HepG2 (cell line): Measurements from ENCODE around the gene TEAD1. TPM values are rescaled to one million over a fixed set of nuclear protein-coding genes. Genes with fewer than 3 reads are reported as not detected.
A peak's percentile ranks its signal among the peaks of the same experiment; 100 is the strongest.

ENCODE experiments used
- ARNT ChIP-seq: fragments of 450-650 bp; IDR thresholded peaks from 2 replicates; pipeline ENCODE4 v1.6.1; 2017
- CBX2 ChIP-seq, 2 experiments: fragments of 200-600 bp in 1 of 2; sonication (generic); formaldehyde crosslinking in 1 of 2; IDR thresholded peaks; 2 replicates each; pipeline versions ENCODE4 v1.7.0 to v1.8.1; 2018 to 2022; ENCODE audit warnings: low read depth in 2 of 2, low read length in 1 of 2, mild to moderate bottlenecking in 1 of 2, missing genetic modification reagents in 1 of 2
- ETV5 ChIP-seq: IDR thresholded peaks from 2 replicates; pipeline ENCODE4 v1.6.1; 2018; ENCODE audit warnings: missing biosample characterization, missing genetic modification reagents, inconsistent platforms, borderline replicate concordance
- KDM1A ChIP-seq: IDR thresholded peaks from 2 replicates; pipeline ENCODE4 v1.6.1; 2016; ENCODE audit warnings: missing compliant biosample characterization
- KDM6A ChIP-seq: IDR thresholded peaks from 2 replicates; pipeline ENCODE4 v1.6.1; 2016; ENCODE audit warnings: low read depth
- KLF11 ChIP-seq: IDR thresholded peaks from 2 replicates; pipeline ENCODE4 v1.6.1; 2016; ENCODE audit warnings: missing compliant biosample characterization
- MED1 ChIP-seq: sonication (generic); formaldehyde crosslinking; IDR thresholded peaks from 2 replicates; pipeline ENCODE4 v1.4.0; 2020; ENCODE audit warnings: missing genetic modification reagents
- PHB2 ChIP-seq: fragments of 450-650 bp; IDR thresholded peaks from 2 replicates; pipeline ENCODE4 v1.6.1; 2018; ENCODE audit not compliant: partially characterized antibody
- RARA ChIP-seq: IDR thresholded peaks from 2 replicates; pipeline ENCODE4 v1.6.1; 2016; ENCODE audit warnings: missing genetic modification reagents, missing compliant biosample characterization
- RFXANK ChIP-seq: IDR thresholded peaks from 2 replicates; pipeline ENCODE4 v1.6.1; 2016
- XRCC5 ChIP-seq: fragments of 200-400 bp; formaldehyde crosslinking; optimal IDR thresholded peaks from 2 replicates; pipeline ENCODE3; 2017; ENCODE audit warnings: mild to moderate bottlenecking, low read length
- ZFAT ChIP-seq: sonication (generic); formaldehyde crosslinking; conservative IDR thresholded peaks from 2 replicates; pipeline ENCODE4 v1.8.1; 2023; ENCODE audit warnings: missing genetic modification reagents, inconsistent platforms
- ZFP41 ChIP-seq: sonication (generic); formaldehyde crosslinking; IDR thresholded peaks from 2 replicates; pipeline ENCODE4 v1.4.0; 2020; ENCODE audit warnings: mild to moderate bottlenecking, missing genetic modification reagents, borderline replicate concordance
- ZNF264 ChIP-seq: sonication (generic); formaldehyde crosslinking; IDR thresholded peaks from 2 replicates; pipeline ENCODE4 v1.4.0; 2020; ENCODE audit warnings: missing genetic modification reagents
- ZNF34 ChIP-seq: sonication (generic); formaldehyde crosslinking; IDR thresholded peaks from 2 replicates; pipeline ENCODE4 v1.4.0; 2020; ENCODE audit warnings: mild to moderate bottlenecking, missing genetic modification reagents, borderline replicate concordance
- ZNF343 ChIP-seq: sonication (generic); formaldehyde crosslinking; IDR thresholded peaks from 2 replicates; pipeline ENCODE4 v1.4.0; 2020; ENCODE audit warnings: mild to moderate bottlenecking, missing genetic modification reagents
- ZSCAN20 ChIP-seq: sonication (generic); formaldehyde crosslinking; IDR thresholded peaks from 2 replicates; pipeline ENCODE4 v1.4.0; 2020; ENCODE audit warnings: missing genetic modification reagents, mild to moderate bottlenecking, borderline replicate concordance
- polyA plus RNA-seq, 8 experiments: library from polyadenylated mRNA; depleted of rRNA in 3 of 8; stranded (reverse) in 7 of 8; unstranded in 1 of 8; fragments of >200 nt; fragmentation: Illumina TruSeq in 4 of 8; extraction: Trizol in 4 of 8; gene quantifications; 2 replicates each; pipeline versions ENCODE4 v1.2.1 to v1.2.3, GENCODE V29; 2011 to 2016; ENCODE audit warnings: low read depth in 4 of 8, missing spikeins in 1 of 8, mixed read lengths in 1 of 8; ENCODE audit not compliant: insufficient read depth in 1 of 8
- total RNA-seq, 5 experiments: library from RNA; depleted of rRNA; stranded (reverse); fragments of >200 nt; fragmentation: Illumina TruSeq; extraction: Trizol; gene quantifications; 2 replicates each; pipeline ENCODE4 v1.2.3, GENCODE V29; 2016; ENCODE audit warnings: low read depth in 1 of 5
- TF ChIP-seq, protein P1 (sequence below): sonication (generic); formaldehyde crosslinking; IDR thresholded peaks from 2 replicates; pipeline ENCODE4 v1.8.1; 2023; ENCODE audit warnings: missing genetic modification reagents, mild to moderate bottlenecking, borderline replicate concordance
- TF ChIP-seq, protein P2 (sequence below): sonication (generic); formaldehyde crosslinking; IDR thresholded peaks from 2 replicates; pipeline ENCODE4 v1.4.0; 2020; ENCODE audit warnings: missing genetic modification reagents
- TF ChIP-seq, protein P3 (sequence below): sonication (generic); formaldehyde crosslinking; IDR thresholded peaks from 2 replicates; pipeline ENCODE4 v1.4.0; 2020; ENCODE audit warnings: missing genetic modification reagents
- TF ChIP-seq, protein P4 (sequence below): sonication (generic); formaldehyde crosslinking; IDR thresholded peaks from 2 replicates; pipeline ENCODE4 v1.9.0; 2021; ENCODE audit warnings: missing genetic modification reagents, borderline replicate concordance
- TF ChIP-seq, protein P5 (sequence below): IDR thresholded peaks from 2 replicates; pipeline ENCODE4 v1.4.0; 2020; ENCODE audit warnings: mild to moderate bottlenecking, missing genetic modification reagents
- TF ChIP-seq, protein P6 (sequence below): sonication (generic); formaldehyde crosslinking; IDR thresholded peaks from 2 replicates; pipeline ENCODE4 v1.4.0; 2020; ENCODE audit warnings: missing genetic modification reagents, mild to moderate bottlenecking, borderline replicate concordance

TEAD1 gene
- total and polyA plus RNA-seq, 2 of the 13 experiments (the other 11 are each of a cell fraction or from before 2014, with no cell fraction given): 20.1 to 30.5 TPM

DNA sequence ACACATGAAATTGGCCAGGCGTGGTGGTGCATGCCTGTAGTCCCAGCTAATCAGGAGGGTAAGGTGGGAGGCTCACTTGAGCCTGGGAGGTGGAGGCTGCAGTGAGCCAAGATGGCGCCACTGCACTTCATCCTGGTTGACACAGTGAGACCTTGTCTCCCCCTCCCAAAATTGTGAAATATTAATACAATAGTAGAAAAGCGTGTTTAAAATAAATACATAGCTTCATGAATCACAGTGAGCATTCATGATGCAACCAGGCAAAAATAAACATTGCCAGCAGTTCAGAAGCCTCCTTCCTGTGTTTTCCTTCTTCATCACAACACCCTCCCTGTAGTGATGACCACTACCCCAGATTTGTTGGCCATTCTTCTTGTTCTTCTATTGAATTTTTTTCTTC is 4.3 kb upstream of the TEAD1 start (continued):
- TF ChIP-seq, protein P1, sequence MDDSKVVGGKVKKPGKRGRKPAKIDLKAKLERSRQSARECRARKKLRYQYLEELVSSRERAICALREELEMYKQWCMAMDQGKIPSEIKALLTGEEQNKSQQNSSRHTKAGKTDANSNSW (CRISPR knock-in tag): no peak
- TF ChIP-seq ZSCAN20 (CRISPR knock-in tag): no peak
- TF ChIP-seq MED1: peak; percentile 17; the same call in 1 of the 2 replicates
- TF ChIP-seq KLF11 (CRISPR knock-in tag): no peak
- TF ChIP-seq, protein P2, sequence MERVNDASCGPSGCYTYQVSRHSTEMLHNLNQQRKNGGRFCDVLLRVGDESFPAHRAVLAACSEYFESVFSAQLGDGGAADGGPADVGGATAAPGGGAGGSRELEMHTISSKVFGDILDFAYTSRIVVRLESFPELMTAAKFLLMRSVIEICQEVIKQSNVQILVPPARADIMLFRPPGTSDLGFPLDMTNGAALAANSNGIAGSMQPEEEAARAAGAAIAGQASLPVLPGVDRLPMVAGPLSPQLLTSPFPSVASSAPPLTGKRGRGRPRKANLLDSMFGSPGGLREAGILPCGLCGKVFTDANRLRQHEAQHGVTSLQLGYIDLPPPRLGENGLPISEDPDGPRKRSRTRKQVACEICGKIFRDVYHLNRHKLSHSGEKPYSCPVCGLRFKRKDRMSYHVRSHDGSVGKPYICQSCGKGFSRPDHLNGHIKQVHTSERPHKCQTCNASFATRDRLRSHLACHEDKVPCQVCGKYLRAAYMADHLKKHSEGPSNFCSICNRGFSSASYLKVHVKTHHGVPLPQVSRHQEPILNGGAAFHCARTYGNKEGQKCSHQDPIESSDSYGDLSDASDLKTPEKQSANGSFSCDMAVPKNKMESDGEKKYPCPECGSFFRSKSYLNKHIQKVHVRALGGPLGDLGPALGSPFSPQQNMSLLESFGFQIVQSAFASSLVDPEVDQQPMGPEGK (CRISPR knock-in tag): no peak
- TF ChIP-seq, protein P3, sequence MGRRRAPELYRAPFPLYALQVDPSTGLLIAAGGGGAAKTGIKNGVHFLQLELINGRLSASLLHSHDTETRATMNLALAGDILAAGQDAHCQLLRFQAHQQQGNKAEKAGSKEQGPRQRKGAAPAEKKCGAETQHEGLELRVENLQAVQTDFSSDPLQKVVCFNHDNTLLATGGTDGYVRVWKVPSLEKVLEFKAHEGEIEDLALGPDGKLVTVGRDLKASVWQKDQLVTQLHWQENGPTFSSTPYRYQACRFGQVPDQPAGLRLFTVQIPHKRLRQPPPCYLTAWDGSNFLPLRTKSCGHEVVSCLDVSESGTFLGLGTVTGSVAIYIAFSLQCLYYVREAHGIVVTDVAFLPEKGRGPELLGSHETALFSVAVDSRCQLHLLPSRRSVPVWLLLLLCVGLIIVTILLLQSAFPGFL (CRISPR knock-in tag): no peak
- peak; percentile 49 for TF ChIP-seq RARA
- TF ChIP-seq RFXANK (CRISPR knock-in tag): no peak
- peak; percentile 28; the same call in 1 of the 2 replicates for TF ChIP-seq KDM1A (CRISPR knock-in tag)
- TF ChIP-seq ARNT: no peak
- no peak for TF ChIP-seq ZNF34 (CRISPR knock-in tag)
- no peak for TF ChIP-seq ZNF343
- TF ChIP-seq PHB2: no peak
- TF ChIP-seq ZFP41 (CRISPR knock-in tag): no peak
- TF ChIP-seq ETV5 (CRISPR knock-in tag): peak; percentile 21; the same call in 1 of the 2 replicates
- no peak for TF ChIP-seq CBX2 (IDR thresholded peaks at IDR 0.05; ENCODE audit: low read depth, low read length)
- TF ChIP-seq CBX2 (CRISPR knock-in tag; IDR thresholded peaks at IDR 0.05; ENCODE audit: low read depth): no peak
- TF ChIP-seq ZNF264: no peak
- TF ChIP-seq, protein P4, sequence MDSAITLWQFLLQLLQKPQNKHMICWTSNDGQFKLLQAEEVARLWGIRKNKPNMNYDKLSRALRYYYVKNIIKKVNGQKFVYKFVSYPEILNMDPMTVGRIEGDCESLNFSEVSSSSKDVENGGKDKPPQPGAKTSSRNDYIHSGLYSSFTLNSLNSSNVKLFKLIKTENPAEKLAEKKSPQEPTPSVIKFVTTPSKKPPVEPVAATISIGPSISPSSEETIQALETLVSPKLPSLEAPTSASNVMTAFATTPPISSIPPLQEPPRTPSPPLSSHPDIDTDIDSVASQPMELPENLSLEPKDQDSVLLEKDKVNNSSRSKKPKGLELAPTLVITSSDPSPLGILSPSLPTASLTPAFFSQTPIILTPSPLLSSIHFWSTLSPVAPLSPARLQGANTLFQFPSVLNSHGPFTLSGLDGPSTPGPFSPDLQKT (CRISPR knock-in tag): no peak
- TF ChIP-seq, protein P5, sequence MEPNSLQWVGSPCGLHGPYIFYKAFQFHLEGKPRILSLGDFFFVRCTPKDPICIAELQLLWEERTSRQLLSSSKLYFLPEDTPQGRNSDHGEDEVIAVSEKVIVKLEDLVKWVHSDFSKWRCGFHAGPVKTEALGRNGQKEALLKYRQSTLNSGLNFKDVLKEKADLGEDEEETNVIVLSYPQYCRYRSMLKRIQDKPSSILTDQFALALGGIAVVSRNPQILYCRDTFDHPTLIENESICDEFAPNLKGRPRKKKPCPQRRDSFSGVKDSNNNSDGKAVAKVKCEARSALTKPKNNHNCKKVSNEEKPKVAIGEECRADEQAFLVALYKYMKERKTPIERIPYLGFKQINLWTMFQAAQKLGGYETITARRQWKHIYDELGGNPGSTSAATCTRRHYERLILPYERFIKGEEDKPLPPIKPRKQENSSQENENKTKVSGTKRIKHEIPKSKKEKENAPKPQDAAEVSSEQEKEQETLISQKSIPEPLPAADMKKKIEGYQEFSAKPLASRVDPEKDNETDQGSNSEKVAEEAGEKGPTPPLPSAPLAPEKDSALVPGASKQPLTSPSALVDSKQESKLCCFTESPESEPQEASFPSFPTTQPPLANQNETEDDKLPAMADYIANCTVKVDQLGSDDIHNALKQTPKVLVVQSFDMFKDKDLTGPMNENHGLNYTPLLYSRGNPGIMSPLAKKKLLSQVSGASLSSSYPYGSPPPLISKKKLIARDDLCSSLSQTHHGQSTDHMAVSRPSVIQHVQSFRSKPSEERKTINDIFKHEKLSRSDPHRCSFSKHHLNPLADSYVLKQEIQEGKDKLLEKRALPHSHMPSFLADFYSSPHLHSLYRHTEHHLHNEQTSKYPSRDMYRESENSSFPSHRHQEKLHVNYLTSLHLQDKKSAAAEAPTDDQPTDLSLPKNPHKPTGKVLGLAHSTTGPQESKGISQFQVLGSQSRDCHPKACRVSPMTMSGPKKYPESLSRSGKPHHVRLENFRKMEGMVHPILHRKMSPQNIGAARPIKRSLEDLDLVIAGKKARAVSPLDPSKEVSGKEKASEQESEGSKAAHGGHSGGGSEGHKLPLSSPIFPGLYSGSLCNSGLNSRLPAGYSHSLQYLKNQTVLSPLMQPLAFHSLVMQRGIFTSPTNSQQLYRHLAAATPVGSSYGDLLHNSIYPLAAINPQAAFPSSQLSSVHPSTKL (CRISPR knock-in tag): peak; percentile 58
- no peak for TF ChIP-seq KDM6A (CRISPR knock-in tag)
- TF ChIP-seq ZFAT (CRISPR knock-in tag): no peak
- no peak for TF ChIP-seq XRCC5
- TF ChIP-seq, protein P6, sequence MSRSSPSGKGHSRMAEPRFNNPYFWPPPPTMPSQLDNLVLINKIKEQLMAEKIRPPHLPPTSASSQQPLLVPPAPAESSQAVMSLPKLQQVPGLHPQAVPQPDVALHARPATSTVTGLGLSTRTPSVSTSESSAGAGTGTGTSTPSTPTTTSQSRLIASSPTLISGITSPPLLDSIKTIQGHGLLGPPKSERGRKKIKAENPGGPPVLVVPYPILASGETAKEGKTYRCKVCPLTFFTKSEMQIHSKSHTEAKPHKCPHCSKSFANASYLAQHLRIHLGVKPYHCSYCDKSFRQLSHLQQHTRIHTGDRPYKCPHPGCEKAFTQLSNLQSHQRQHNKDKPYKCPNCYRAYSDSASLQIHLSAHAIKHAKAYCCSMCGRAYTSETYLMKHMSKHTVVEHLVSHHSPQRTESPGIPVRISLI: no peak
